ENCODE results near the gene TSEN2. TPM values are rescaled to one million over a fixed set of nuclear protein-coding genes. Genes with fewer than 3 reads are reported as not detected.

Gene TSEN2
- polyA plus RNA-seq, 1 experiment: 11.0 TPM

- Histone ChIP-seq H3K9me3 (ENCODE audit: control insufficient read depth, insufficient read depth, low read length) (no peaks in the 10 kb centered on the region), H3K27ac (ENCODE audit: low read depth, low read length) (no peak overlapping the region), H3K27me3 (ENCODE audit: control insufficient read depth, insufficient read depth, low read length) (peaks cover 4% of the 10 kb centered on the region), H3K4me3 (ENCODE audit: low read depth, low read length) (no peak overlapping the region)
- no peak for TF ChIP-seq CTCF (IDR thresholded peaks at IDR 0.05; ENCODE audit: low read depth, low read length)
- no peak for DNase-seq (ENCODE audit: low read depth, low spot score)
- ChIA-PET POLR2A (no interaction called here), CTCF (interaction anchor here (1.9 kb wide), 1 partner anchor 36 kb away, joined by 8 read pairs; no protein-coding TSS in a partner anchor)
Measured at GRCh38 chr3:12443781-12444522, 40.3 kb upstream of the TSEN2 start.

- no peak for DNase-seq (ENCODE audit: low read depth, low spot score)
- Histone ChIP-seq H3K4me3 (ENCODE audit: low read depth, low read length) (no peak overlapping the region), H3K27ac (ENCODE audit: low read depth, low read length) (peak overlapping the region; percentile 31), H3K9me3 (ENCODE audit: control insufficient read depth, insufficient read depth, low read length) (no peaks in the 10 kb centered on the region), H3K27me3 (ENCODE audit: control insufficient read depth, insufficient read depth, low read length) (peaks cover 4% of the 10 kb centered on the region)
- CTCF ChIA-PET: interaction anchor here (1.9 kb wide), 1 partner anchor 35 kb away, joined by 8 read pairs; no protein-coding TSS in a partner anchor
- TF ChIP-seq CTCF (IDR thresholded peaks at IDR 0.05; ENCODE audit: low read depth, low read length): no peak
- POLR2A ChIA-PET: no interaction called here
Measured at GRCh38 chr3:12444582-12445471, 39.5 kb upstream of the TSEN2 start.

- no peak for DNase-seq (ENCODE audit: low read depth, low spot score)
- ChIA-PET POLR2A (no interaction called here), CTCF (no interaction called here)
- peak overlapping the region; percentile 11 for H3K27ac ChIP-seq (ENCODE audit: low read depth, low read length)
- no peak overlapping the region for H3K4me3 ChIP-seq (ENCODE audit: low read depth, low read length)
- TF ChIP-seq CTCF (IDR thresholded peaks at IDR 0.05; ENCODE audit: low read depth, low read length): no peak
- H3K9me3 ChIP-seq (ENCODE audit: control insufficient read depth, insufficient read depth, low read length): no peaks in the 10 kb centered on the region
- peaks cover 4% of the 10 kb centered on the region for H3K27me3 ChIP-seq (ENCODE audit: control insufficient read depth, insufficient read depth, low read length)
Measured at GRCh38 chr3:12445523-12446240, 38.6 kb upstream of the TSEN2 start.

- H3K9me3 ChIP-seq (ENCODE audit: control insufficient read depth, insufficient read depth, low read length): no peaks in the 10 kb centered on the region
- peak overlapping the region; percentile 11 for H3K27ac ChIP-seq (ENCODE audit: low read depth, low read length)
- CTCF ChIA-PET: interaction anchor here (0.7 kb wide), 1 partner anchor 126 kb away, joined by 5 read pairs; no protein-coding TSS in a partner anchor
- peaks cover 4% of the 10 kb centered on the region for H3K27me3 ChIP-seq (ENCODE audit: control insufficient read depth, insufficient read depth, low read length)
- no peak overlapping the region for H3K4me3 ChIP-seq (ENCODE audit: low read depth, low read length)
- DNase-seq (ENCODE audit: low read depth, low spot score): no peak
- POLR2A ChIA-PET: no interaction called here
- no peak for TF ChIP-seq CTCF (IDR thresholded peaks at IDR 0.05; ENCODE audit: low read depth, low read length)
Measured at GRCh38 chr3:12446298-12446697, 38.0 kb upstream of the TSEN2 start.
